ENCODE data around the gene SMAP1.
A peak's percentile ranks its signal among the peaks of the same experiment; 100 is the strongest.

The SMAP1 gene

GRCh38 chr6:70629929-70630328 is 37.8 kb upstream of the SMAP1 start:
- no peak for DNase-seq (ENCODE audit: extremely low read depth, insufficient read length)
- Histone ChIP-seq H3K36me3 (ENCODE audit: control insufficient read depth, insufficient read depth, low read length) (no peaks in the 10 kb centered on the region), H3K4me3 (replicated peaks; ENCODE audit: low read depth, low read length) (no peak overlapping the region), H3K27me3 (replicated peaks; ENCODE audit: control insufficient read depth, insufficient read depth, low read length) (no peaks in the 10 kb centered on the region)
- no peak for TF ChIP-seq CTCF (IDR thresholded peaks at IDR 0.05; ENCODE audit: insufficient read depth, low read length, poor library complexity, severe bottlenecking)

GRCh38 chr6:70633870-70634269 is 33.8 kb upstream of the SMAP1 start:
- no peaks in the 10 kb centered on the region for H3K27me3 ChIP-seq (replicated peaks; ENCODE audit: control insufficient read depth, insufficient read depth, low read length)
- TF ChIP-seq CTCF (IDR thresholded peaks at IDR 0.05; ENCODE audit: insufficient read depth, low read length, poor library complexity, severe bottlenecking): no peak
- no peak overlapping the region for H3K4me3 ChIP-seq (replicated peaks; ENCODE audit: low read depth, low read length)
- H3K36me3 ChIP-seq (ENCODE audit: control insufficient read depth, insufficient read depth, low read length): no peaks in the 10 kb centered on the region
- DNase-seq (ENCODE audit: extremely low read depth, insufficient read length): no peak

GRCh38 chr6:70636596-70636995 is 31.1 kb upstream of the SMAP1 start:
- Histone ChIP-seq H3K27me3 (replicated peaks; ENCODE audit: control insufficient read depth, insufficient read depth, low read length) (no peaks in the 10 kb centered on the region), H3K36me3 (ENCODE audit: control insufficient read depth, insufficient read depth, low read length) (no peaks in the 10 kb centered on the region), H3K4me3 (replicated peaks; ENCODE audit: low read depth, low read length) (no peak overlapping the region)
- no peak for TF ChIP-seq CTCF (IDR thresholded peaks at IDR 0.05; ENCODE audit: insufficient read depth, low read length, poor library complexity, severe bottlenecking)
- DNase-seq (ENCODE audit: extremely low read depth, insufficient read length): no peak

- H3K4me3 ChIP-seq (replicated peaks; ENCODE audit: low read depth, low read length): no peak overlapping the region
These were observed 29.2 kb upstream of the SMAP1 start for GRCh38 chr6:70638468-70638867.

GRCh38 chr6:70651326-70651905 is 16.3 kb upstream of the SMAP1 start:
- DNase-seq (ENCODE audit: extremely low read depth, insufficient read length): peak; percentile 26
- no peaks in the 10 kb centered on the region for H3K36me3 ChIP-seq (ENCODE audit: control insufficient read depth, insufficient read depth, low read length)
- H3K4me3 ChIP-seq (replicated peaks; ENCODE audit: low read depth, low read length): no peak overlapping the region
- TF ChIP-seq CTCF (IDR thresholded peaks at IDR 0.05; ENCODE audit: insufficient read depth, low read length, poor library complexity, severe bottlenecking): no peak
- no peaks in the 10 kb centered on the region for H3K27me3 ChIP-seq (replicated peaks; ENCODE audit: control insufficient read depth, insufficient read depth, low read length)

More at GRCh38 chr6:70638468-70638867, 29.2 kb upstream of the SMAP1 start:
- Histone ChIP-seq H3K27me3 (replicated peaks; ENCODE audit: control insufficient read depth, insufficient read depth, low read length) (no peaks in the 10 kb centered on the region; the same call in 1 of the 2 replicates), H3K36me3 (ENCODE audit: control insufficient read depth, insufficient read depth, low read length) (no peaks in the 10 kb centered on the region)
- no peak for DNase-seq (ENCODE audit: extremely low read depth, insufficient read length)
- TF ChIP-seq CTCF (IDR thresholded peaks at IDR 0.05; ENCODE audit: insufficient read depth, low read length, poor library complexity, severe bottlenecking): no peak

- Histone ChIP-seq H3K36me3 (ENCODE audit: control insufficient read depth, insufficient read depth, low read length) (no peaks in the 10 kb centered on the region), H3K27me3 (replicated peaks; ENCODE audit: control insufficient read depth, insufficient read depth, low read length) (no peaks in the 10 kb centered on the region), H3K4me3 (replicated peaks; ENCODE audit: low read depth, low read length) (no peak overlapping the region)
- no peak for DNase-seq (ENCODE audit: extremely low read depth, insufficient read length)
- no peak for TF ChIP-seq CTCF (IDR thresholded peaks at IDR 0.05; ENCODE audit: insufficient read depth, low read length, poor library complexity, severe bottlenecking)
These were observed 15.5 kb upstream of the SMAP1 start for GRCh38 chr6:70652216-70652615.
